SU-DHL-6 (cell line): Measurements from ENCODE around the gene ALKBH5.

ENCODE experiments used
- EZH2phosphoT487 ChIP-seq: fragments of 200-600 bp; sonication (generic), shearing (Covaris generic); conservative IDR thresholded peaks from 2 replicates; pipeline ENCODE4 v1.6.1; 2018; ENCODE audit warnings: mild to moderate bottlenecking, antibody characterized with exemption, low read length, moderate library complexity, mixed read lengths
- TF ChIP-seq, protein P1 (sequence below): fragments of 200-600 bp; sonication (generic); IDR thresholded peaks from one replicate; pipeline ENCODE4 v1.5.1; 2017; ENCODE audit warnings: antibody characterized with exemption, mild to moderate bottlenecking, low read length, moderate library complexity; ENCODE audit not compliant: insufficient read depth, poor library complexity, severe bottlenecking

DNA sequence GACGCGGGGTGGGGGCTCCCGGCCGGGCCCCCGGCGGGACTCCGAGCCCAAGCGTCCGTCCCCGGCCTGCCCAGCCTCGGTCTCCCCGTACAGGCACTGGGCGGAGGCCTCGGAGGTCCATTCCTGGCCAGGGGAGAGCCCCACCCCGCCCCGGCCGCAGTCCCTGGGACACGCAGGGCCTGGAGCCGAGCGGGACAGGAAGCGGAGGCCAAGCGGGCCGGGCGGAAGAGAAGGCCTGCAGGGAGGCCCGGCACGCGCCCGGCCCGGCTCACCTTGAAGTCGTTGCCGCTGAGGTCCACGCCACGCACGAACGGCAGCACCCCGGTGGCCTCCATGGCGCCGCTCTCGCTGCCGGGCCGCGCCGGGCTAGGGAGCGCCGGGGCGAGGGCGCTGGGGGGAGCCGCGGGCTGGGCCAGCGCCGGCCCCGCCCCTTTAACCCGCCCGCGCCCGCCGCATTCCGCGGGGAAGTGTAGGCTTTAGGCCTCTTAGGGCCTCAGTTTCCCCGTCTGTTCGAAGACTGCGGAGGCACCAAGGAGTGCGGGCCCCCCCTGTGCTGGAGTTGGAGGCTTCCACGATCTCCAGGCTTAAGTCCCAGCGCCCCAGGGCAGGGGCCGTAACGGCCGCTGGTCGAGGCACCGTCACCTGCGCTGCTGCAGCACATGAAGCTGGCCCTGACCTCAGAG, 74.9 kb downstream of the ALKBH5 start, which contains the start of gene FLII:
- TF ChIP-seq, protein P1, sequence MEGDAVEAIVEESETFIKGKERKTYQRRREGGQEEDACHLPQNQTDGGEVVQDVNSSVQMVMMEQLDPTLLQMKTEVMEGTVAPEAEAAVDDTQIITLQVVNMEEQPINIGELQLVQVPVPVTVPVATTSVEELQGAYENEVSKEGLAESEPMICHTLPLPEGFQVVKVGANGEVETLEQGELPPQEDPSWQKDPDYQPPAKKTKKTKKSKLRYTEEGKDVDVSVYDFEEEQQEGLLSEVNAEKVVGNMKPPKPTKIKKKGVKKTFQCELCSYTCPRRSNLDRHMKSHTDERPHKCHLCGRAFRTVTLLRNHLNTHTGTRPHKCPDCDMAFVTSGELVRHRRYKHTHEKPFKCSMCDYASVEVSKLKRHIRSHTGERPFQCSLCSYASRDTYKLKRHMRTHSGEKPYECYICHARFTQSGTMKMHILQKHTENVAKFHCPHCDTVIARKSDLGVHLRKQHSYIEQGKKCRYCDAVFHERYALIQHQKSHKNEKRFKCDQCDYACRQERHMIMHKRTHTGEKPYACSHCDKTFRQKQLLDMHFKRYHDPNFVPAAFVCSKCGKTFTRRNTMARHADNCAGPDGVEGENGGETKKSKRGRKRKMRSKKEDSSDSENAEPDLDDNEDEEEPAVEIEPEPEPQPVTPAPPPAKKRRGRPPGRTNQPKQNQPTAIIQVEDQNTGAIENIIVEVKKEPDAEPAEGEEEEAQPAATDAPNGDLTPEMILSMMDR, result no peak
- no peak for TF ChIP-seq EZH2phosphoT487
